Pancreas (tissue), 10 donors: ENCODE measurements around the gene TBC1D14. TPM values are rescaled to one million over a fixed set of nuclear protein-coding genes. Genes with fewer than 3 reads are reported as not detected.

Source experiments
- ATAC-seq, 4 donors: fragments of 200-7000 bp; cut with Tn5 transposase; one replicate each; pipeline versions ENCODE4 v1.8.0 to v1.9.1; 2020; ENCODE audit warnings: mild to moderate bottlenecking in 4 of 4, moderate library complexity in 4 of 4
- DNase-seq, 6 donors: peaks; one replicate each; pipeline ENCODE4 v3.0.0-alpha.2; 2020
- FAIRE-seq: peaks from 2 replicates; lab custom pipeline; 2012; peaks lifted over from hg19 to GRCh38; lab: Jason Lieb, UNC
- H3K27ac ChIP-seq, 4 donors: fragments of 200-600 bp; sonication (generic); 1 replicate in 3 of 4; 2 replicates in 1 of 4; pipeline versions ENCODE4 v1.5.0 to v1.8.0; 2020
- H3K27me3 ChIP-seq, 4 donors: fragments of 200-600 bp; one replicate each; pipeline ENCODE4 v1.8.0; 2021
- H3K36me3 ChIP-seq, 3 donors: fragments of 200-600 bp; sonication (generic) in 1 of 3; one replicate each; pipeline versions ENCODE4 v1.5.0 to v1.8.0; 2020 to 2021
- H3K4me1 ChIP-seq, 3 donors: fragments of 200-600 bp; one replicate each; pipeline ENCODE4 v1.8.0; 2021
- H3K4me3 ChIP-seq, 4 donors: fragments of 200-600 bp; sonication (generic) in 2 of 4; one replicate each; pipeline versions ENCODE4 v1.5.0 to v1.8.0; 2020 to 2021
- H3K9me3 ChIP-seq, 4 donors: fragments of 200-600 bp; one replicate each; pipeline ENCODE4 v1.8.0; 2021
- WGBS, 2 donors: extraction: QIAGEN DNeasy Blood & Tissue Kit; methylation state at CpG; one replicate each; pipeline ENCODE4 v1.1.7; 2013; 5-methylcytosine and 5-hydroxymethylcytosine counted together
- intact Hi-C, 3 donors: fragments of 100-400 bp; cut with DNase I; formaldehyde crosslinking; loops; one replicate each; pipeline versions ENCODE4 v1.11.1 to v1.14.2; 2022
- polyA plus RNA-seq, 2 donors: library from polyadenylated mRNA; stranded (reverse); fragments of 200-250 nt; gene quantifications; one replicate each; pipeline ENCODE4 v1.2.3, GENCODE V29; 2013
- total RNA-seq, 6 donors: library from RNA; stranded (reverse); fragmentation: NEBNext Ultra II Directional in 4 of 6; extraction: Animal tissue kit (Norgen Biotek cat#: 25700) in 4 of 6; gene quantifications; one replicate each; pipeline versions ENCODE4 v1.2.1 to v1.2.4, GENCODE V29; 2021 to 2023
- TF ChIP-seq, protein P1 (sequence below), 4 donors: fragments of 200-600 bp; sonication (generic) in 3 of 4; IDR thresholded peaks; one replicate each; pipeline versions ENCODE4 v1.5.0 to v1.8.0; 2021; ENCODE audit warnings: antibody characterized with exemption in 4 of 4
- donor health status: healthy with polysubstance abuse.
- donor health status: DM: no; HTN: no; CAD: no; lungs with moderate emphysema.
- donor health status: DM: no; HTN: no; CAD: no.
- donor health status: control.
- donor health status: control.
- donor health status: Bipolar disorder and iron deficiency.
- donor health status: DM: yes; HTN: yes; CAD: no.
- donor health status: DM: no; HTN: no; CAD: no.
- donor health status: DM: no; HTN: no; CAD: no.
- donor health status: DM: yes; HTN: yes; CAD: no.

The TBC1D14 gene
- total and polyA plus RNA-seq, 8 donors: 8.9 to 23.9 (median 14.8) TPM

DNA sequence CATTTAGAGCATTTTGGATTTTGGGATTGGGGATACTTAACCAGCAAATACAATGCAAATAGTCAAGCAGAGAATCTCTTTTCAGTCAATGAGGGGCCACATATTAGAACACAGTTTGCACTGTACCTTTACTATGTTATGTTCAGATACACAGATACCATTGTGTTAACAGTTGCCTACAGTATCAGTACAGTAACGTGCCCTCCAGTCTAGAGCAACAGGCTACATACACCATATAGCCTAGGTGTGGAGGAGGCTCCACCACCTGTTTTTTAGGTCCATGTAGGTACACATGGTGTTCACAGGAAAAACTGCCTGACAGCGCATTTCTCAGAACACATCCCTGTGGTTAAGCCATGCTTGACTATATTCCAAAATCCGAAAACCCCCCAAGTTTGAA lies 149.2 kb downstream of the TBC1D14 start:
- Histone ChIP-seq H3K4me1 (no peaks in the 10 kb centered on the region), H3K4me3 (no peak overlapping the region), H3K27ac (no peak overlapping the region), H3K36me3 (peaks cover 2 to 71% (median 7%) of the 10 kb centered on the region in 3 donors), H3K27me3 (no peaks in the 10 kb centered on the region), H3K9me3 (no peaks in the 10 kb centered on the region)
- ATAC-seq: peak in 1 of 4 donors; percentile 12
- DNase-seq: no peak
- TF ChIP-seq, protein P1, sequence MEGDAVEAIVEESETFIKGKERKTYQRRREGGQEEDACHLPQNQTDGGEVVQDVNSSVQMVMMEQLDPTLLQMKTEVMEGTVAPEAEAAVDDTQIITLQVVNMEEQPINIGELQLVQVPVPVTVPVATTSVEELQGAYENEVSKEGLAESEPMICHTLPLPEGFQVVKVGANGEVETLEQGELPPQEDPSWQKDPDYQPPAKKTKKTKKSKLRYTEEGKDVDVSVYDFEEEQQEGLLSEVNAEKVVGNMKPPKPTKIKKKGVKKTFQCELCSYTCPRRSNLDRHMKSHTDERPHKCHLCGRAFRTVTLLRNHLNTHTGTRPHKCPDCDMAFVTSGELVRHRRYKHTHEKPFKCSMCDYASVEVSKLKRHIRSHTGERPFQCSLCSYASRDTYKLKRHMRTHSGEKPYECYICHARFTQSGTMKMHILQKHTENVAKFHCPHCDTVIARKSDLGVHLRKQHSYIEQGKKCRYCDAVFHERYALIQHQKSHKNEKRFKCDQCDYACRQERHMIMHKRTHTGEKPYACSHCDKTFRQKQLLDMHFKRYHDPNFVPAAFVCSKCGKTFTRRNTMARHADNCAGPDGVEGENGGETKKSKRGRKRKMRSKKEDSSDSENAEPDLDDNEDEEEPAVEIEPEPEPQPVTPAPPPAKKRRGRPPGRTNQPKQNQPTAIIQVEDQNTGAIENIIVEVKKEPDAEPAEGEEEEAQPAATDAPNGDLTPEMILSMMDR (IDR thresholded peaks at IDR 0.05): no peak
- no peak for FAIRE-seq
- intact Hi-C loops: no loop called here
- 83 to 87% methylated on average over 3 of the region's 3 CpGs for WGBS, 2 donors

- Histone ChIP-seq H3K36me3 (peaks cover 3 to 66% (median 7%) of the 10 kb centered on the region in 3 donors), H3K9me3 (no peaks in the 10 kb centered on the region), H3K4me3 (no peak overlapping the region), H3K27ac (no peak overlapping the region), H3K4me1 (no peaks in the 10 kb centered on the region), H3K27me3 (no peaks in the 10 kb centered on the region)
- DNase-seq: no peak
- ATAC-seq: no peak
- no peak for FAIRE-seq
- intact Hi-C loops: no loop called here
- WGBS, 2 donors: 85 to 88% methylated on average over 11 of the region's 11 CpGs
- TF ChIP-seq, protein P1 (IDR thresholded peaks at IDR 0.05): no peak
Observed at GRCh38 chr4:7059662-7060061, 150.0 kb downstream of the TBC1D14 start.

DNA sequence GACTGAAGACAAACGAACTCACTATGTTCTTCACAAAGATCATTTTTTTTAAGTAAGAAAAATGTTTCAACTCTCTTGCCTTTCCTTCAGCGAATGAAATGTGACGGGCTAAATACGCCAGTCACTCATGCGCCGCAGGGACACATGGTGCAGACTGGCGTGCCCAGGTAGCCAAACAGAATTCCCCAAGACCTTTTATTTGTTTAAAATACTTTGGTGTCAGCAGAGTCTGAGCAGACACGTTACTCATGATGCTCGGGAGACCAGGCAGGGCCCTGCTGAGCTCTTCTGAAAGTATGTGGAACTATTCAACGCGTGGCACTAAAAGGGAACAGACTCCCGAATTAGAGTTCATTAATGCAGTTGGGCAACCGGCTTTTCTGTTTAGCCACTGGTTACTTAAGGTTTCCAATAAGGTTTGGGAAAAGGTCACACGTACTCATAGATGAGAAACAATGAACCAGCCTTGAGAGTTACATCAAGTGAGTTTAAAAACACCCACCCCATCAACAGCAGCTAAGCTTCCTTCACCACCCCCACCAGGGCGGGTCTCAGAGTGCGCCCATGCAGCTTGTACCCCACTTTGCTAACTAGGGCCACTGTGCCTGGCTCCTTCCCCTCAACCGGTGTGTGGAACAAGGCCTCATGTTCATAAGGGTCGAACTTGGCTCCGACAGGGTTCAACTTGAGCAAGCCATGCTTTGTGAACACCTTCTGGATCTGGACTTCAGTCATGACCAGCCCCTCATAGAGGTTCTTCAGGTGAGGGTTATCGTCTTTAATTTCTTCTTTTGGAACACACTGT lies 150.9 kb downstream of the TBC1D14 start:
- H3K27ac ChIP-seq: no peak overlapping the region
- TF ChIP-seq, protein P1 (IDR thresholded peaks at IDR 0.05): no peak
- no peaks in the 10 kb centered on the region for H3K4me1 ChIP-seq
- no peaks in the 10 kb centered on the region for H3K9me3 ChIP-seq
- no peaks in the 10 kb centered on the region for H3K27me3 ChIP-seq
- peaks cover 3 to 57% (median 7%) of the 10 kb centered on the region in 3 donors for H3K36me3 ChIP-seq
- DNase-seq (no peak), FAIRE-seq (no peak), ATAC-seq (peak in 1 of 4 donors; percentile 17)
- no peak overlapping the region for H3K4me3 ChIP-seq
- 89 to 91% methylated on average over 20 of the region's 20 CpGs for WGBS, 2 donors
- intact Hi-C loops: no loop called here

- H3K4me3 ChIP-seq: no peak overlapping the region
- DNase-seq (no peak), FAIRE-seq (no peak), ATAC-seq (no peak)
- peaks cover 3 to 7% (median 6%) of the 10 kb centered on the region in 3 donors for H3K4me1 ChIP-seq
- H3K36me3 ChIP-seq: peaks cover 3 to 47% (median 7%) of the 10 kb centered on the region in 3 donors
- H3K27ac ChIP-seq: no peak overlapping the region
- no peaks in the 10 kb centered on the region for H3K9me3 ChIP-seq
- 85 to 93% methylated on average over 6 of the region's 6 CpGs for WGBS, 2 donors
- H3K27me3 ChIP-seq: no peaks in the 10 kb centered on the region
- TF ChIP-seq, protein P1 (IDR thresholded peaks at IDR 0.05): no peak
- intact Hi-C loops: no loop called here
Observed at GRCh38 chr4:7061815-7062214, 152.2 kb downstream of the TBC1D14 start.

DNA sequence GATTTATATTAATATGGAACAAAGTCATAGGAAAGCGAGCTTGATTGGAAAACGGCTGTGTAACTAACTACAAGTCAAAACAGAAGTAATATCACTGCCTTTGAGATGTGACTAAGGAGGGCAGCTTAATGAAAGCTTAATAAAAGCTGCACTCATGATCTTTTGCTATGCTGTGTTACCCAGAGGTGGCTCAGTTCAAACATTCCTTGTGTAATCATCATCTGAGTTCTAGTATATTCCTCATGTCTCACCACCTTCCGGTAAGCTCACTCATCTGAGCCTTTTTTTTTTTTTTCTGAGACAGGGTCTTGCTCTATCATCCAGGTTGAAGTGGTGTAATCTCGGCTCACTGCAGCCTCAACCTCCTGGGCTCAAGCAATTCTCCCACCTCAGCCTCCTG lies 153.2 kb downstream of the TBC1D14 start:
- FAIRE-seq: no peak
- no peak for ATAC-seq
- Histone ChIP-seq H3K4me3 (no peak overlapping the region), H3K27ac (no peak overlapping the region), H3K27me3 (no peaks in the 10 kb centered on the region), H3K9me3 (no peaks in the 10 kb centered on the region), H3K36me3 (peaks cover 3 to 47% (median 7%) of the 10 kb centered on the region in 3 donors), H3K4me1 (peaks cover 3 to 10% (median 8%) of the 10 kb centered on the region in 3 donors)
- DNase-seq: no peak
- WGBS, 2 donors: 86 to 90% methylated on average over 4 of the region's 4 CpGs
- intact Hi-C loops: no loop called here
- TF ChIP-seq, protein P1 (IDR thresholded peaks at IDR 0.05): no peak
